ENCODE results near the gene MAP1B.

Gene MAP1B

GRCh38 chr5:72205431-72206009 lies 98.2 kb downstream of the MAP1B start:
- TF ChIP-seq CTCF (IDR thresholded peaks at IDR 0.05; ENCODE audit: extremely low read depth, missing control alignments), result no peak
- DNase-seq (ENCODE audit: low spot score), result no peak

- TF ChIP-seq CTCF (IDR thresholded peaks at IDR 0.05; ENCODE audit: extremely low read depth, missing control alignments), result no peak
- DNase-seq (ENCODE audit: low spot score), result no peak
These were observed 98.9 kb downstream of the MAP1B start for GRCh38 chr5:72206160-72206559.

- no peak for DNase-seq (ENCODE audit: low spot score)
- no peak for TF ChIP-seq CTCF (IDR thresholded peaks at IDR 0.05; ENCODE audit: extremely low read depth, missing control alignments)
These were observed 99.7 kb downstream of the MAP1B start for GRCh38 chr5:72206994-72207393.

- no peak for DNase-seq (ENCODE audit: low spot score)
- no peak for TF ChIP-seq CTCF (IDR thresholded peaks at IDR 0.05; ENCODE audit: extremely low read depth, missing control alignments)
These were observed 101.2 kb downstream of the MAP1B start for GRCh38 chr5:72208324-72208926.

GRCh38 chr5:72209147-72210115 lies 102.2 kb downstream of the MAP1B start:
- no peak for DNase-seq (ENCODE audit: low spot score)
- TF ChIP-seq CTCF (IDR thresholded peaks at IDR 0.05; ENCODE audit: extremely low read depth, missing control alignments), result no peak

GRCh38 chr5:72210888-72211678 lies 103.8 kb downstream of the MAP1B start:
- TF ChIP-seq CTCF (IDR thresholded peaks at IDR 0.05; ENCODE audit: extremely low read depth, missing control alignments), result no peak
- no peak for DNase-seq (ENCODE audit: low spot score)

Measured in GM20000 (cell line).